Stimulated activated CD8-positive, alpha-beta memory T cell treated with anti-CD3 and anti-CD28 coated beads, Interleukin-4, amount 100 ng/mL, for 4 hours (primary cell): ENCODE measurements around the gene NAV2.
A peak's percentile ranks its signal among the peaks of the same experiment; 100 is the strongest.

Source experiments
- DNase-seq, 2 donors: peaks; one replicate each; pipeline ENCODE4 v3.0.0-alpha.2; 2020; ENCODE audit warnings: low read depth in 2 of 2, low spot score in 1 of 2

The NAV2 gene

GRCh38 chr11:19740586-19740985 lies 27.9 kb downstream of the NAV2 start:
- no peak for DNase-seq

- DNase-seq, result peak; percentile 31 to 40
Measured at GRCh38 chr11:19742588-19743292, 30.1 kb downstream of the NAV2 start.

GRCh38 chr11:19743622-19744021 lies 31.0 kb downstream of the NAV2 start:
- no peak for DNase-seq

GRCh38 chr11:19744130-19744529 lies 31.5 kb downstream of the NAV2 start:
- no peak for DNase-seq

DNA sequence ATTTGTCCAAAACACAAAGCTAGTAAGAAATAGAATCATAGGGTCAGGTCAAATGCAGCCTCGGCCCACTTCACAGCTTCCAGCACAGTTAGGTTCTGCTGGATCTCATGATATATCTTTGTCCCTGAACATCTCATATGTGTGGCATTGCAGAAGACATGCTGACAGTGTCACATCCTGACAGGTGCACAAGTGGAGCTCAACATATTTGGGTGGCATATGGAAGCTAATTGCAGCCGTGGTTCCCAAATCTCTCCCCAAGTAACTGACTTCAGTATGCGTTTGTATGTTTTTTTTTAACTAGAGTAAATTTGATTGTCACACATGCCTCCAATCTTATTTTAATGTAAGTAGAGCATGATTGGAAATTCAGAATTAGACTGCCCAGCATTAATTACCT lies 33.4 kb downstream of the NAV2 start:
- DNase-seq, result no peak

- no peak for DNase-seq
Measured at GRCh38 chr11:19747634-19748033, 35.0 kb downstream of the NAV2 start.

DNA sequence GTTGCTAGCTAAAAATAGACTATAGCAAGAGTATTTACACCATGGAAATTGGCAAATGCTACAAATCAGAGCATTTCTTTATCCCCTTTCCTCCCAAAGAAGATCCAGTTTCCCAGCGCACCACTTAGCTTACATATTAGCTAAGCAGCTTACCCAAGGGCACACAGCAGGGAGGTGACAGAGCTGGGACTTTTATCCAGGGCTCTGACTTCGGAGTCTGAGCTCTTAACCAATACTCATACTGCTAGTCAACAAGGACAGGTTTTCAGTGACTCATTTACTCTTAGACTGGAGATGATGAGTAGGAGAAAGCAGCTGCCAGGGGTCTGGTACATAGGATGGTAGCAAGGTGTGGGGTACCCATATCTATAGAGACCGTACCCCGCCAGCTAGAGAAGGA lies 38.4 kb downstream of the NAV2 start:
- DNase-seq, result no peak

GRCh38 chr11:19753451-19754106 lies 40.9 kb downstream of the NAV2 start:
- no peak for DNase-seq

GRCh38 chr11:19756675-19757475 lies 44.2 kb downstream of the NAV2 start:
- no peak for DNase-seq

DNA sequence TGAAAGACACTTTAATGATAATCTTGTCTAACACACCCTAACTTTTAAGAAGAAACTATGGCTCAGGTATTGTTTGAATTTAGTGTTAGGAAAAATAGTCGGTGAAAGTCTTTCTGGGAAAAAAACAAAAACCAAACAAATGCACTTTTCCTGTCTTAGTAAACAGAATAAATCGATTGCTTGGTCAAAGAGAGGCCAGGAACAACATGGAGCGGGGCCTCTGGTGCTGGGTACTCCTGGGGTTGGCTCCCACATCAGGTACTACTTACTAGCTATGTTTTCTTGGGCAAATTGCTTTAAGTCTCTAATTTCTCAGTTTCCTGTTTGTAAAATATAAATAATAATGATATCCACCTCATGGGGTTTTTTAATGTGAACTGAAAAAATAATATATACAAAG lies 46.8 kb downstream of the NAV2 start:
- no peak for DNase-seq

GRCh38 chr11:19762266-19762665 lies 49.6 kb downstream of the NAV2 start:
- DNase-seq, result no peak

GRCh38 chr11:19763330-19763729 lies 50.7 kb downstream of the NAV2 start:
- no peak for DNase-seq

DNA sequence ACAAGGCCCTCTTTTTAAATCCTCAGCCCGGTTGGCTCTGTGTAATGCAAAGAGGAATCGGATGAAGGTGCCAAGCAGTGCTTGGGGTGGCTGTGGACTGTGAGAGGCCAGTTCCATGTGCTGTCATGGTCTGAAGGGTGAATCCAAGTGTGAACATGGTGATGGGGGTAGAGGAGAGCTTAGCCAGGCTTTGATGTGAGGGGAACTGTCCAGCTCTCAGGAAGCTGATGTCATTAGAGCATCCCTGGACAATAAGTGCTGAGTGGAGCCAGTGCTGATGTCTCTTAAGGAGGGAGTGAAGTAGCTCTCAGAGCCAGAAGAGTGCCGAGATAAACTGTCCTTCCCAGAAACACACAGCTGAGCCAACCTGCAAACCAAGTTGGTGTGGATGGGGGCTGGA lies 53.6 kb downstream of the NAV2 start:
- no peak for DNase-seq

- DNase-seq, result no peak
Measured at GRCh38 chr11:19766810-19767209, 54.2 kb downstream of the NAV2 start.

GRCh38 chr11:19767627-19768151 lies 55.1 kb downstream of the NAV2 start:
- no peak for DNase-seq

DNA sequence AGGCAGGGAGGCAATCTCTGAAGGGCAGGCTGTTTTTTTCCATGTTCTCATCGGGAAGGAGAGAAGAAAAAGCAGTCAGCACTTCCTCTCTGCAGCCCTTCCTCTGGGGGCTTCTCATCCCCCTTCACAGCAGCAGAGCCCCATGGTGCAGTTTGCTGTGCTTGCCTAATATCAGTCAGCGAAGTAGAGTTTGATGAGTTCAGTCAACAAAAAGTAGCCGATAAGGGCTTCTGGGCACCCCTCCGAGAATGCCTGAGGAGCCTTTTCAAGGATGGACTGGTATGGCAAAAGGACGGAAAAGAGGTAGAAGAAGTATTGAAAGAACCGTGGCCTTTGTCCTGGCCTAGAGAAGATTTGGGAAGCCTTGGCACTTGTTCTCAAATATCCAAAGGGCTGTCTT lies 55.6 kb downstream of the NAV2 start:
- DNase-seq, result no peak

DNA sequence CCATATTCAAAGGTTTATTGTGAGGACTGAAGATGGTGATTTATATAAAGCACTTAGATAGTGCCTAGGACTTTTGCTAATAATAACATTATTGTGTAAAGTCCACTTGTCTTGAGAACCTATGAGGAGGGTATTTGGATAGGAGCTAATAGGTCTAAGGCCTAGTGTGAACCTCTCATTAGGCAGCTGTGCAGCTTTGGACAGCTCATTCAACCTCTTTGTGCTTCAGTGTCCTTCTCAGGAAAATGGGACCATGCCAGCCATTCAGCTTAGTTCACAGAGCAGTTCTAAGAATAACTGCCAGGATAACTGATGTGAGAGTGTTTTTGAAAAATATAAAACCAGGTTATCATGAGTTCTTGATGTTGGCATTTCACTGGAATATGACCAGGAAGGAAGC lies 56.2 kb downstream of the NAV2 start:
- no peak for DNase-seq

DNA sequence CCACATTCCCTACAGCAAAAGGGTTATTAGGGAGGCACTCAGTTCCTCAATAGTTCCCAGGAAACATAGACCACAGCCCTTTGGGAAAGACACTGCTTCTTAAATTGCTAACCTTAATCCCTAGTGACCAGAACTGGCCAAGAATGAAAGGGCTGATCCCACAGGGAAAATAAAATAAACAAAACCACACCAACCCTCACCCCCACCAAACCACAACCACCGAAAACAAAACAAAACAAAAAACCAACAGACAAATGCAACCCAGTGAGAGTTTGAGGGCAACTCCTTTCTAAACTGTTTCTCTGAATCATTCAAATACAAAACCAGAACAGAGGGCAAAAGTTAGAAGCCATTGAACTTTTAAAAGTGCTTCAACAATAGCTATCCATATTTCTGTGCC lies 57.2 kb downstream of the NAV2 start:
- no peak for DNase-seq

GRCh38 chr11:19770277-19770676 lies 57.6 kb downstream of the NAV2 start:
- DNase-seq, result no peak

DNA sequence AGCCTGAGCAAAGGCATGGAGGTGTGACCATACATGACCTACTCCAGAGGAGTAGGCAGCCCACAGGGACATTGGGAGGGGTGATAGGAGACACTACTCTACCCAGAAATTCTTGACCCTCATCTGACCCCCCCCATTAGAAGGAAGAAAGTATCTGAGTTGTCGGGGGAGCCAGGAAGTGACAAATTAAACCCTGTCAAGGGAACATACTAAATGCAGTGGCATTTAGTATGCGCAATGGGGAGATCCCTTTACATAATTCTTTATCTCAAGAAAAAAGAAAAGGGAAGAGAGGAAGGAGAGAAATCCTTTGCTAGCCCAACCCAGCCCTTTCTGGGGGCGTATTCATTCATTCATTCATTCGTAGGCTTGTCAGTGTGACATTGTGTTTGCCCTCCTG lies 58.8 kb downstream of the NAV2 start:
- no peak for DNase-seq

GRCh38 chr11:19772480-19772879 lies 59.8 kb downstream of the NAV2 start:
- DNase-seq, result no peak

DNA sequence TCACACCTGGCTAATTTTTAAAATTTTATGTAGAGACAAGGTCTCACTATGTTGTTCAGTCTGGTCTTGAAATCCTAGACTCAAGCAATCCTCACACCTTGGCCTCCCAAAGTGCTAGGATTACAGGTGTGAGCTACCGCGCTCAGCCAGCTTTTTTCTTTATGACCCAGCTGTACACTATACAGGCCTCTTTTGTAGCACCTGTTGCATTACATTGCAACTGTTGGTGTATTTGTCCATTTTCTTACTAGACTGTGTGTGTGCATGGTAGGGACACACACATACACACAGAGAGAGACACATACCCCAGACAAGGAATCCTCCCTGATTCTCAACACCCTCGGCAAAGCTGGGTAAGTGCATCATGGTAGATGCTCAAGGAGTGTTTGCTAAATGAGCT lies 61.7 kb downstream of the NAV2 start:
- DNase-seq, result no peak
